ENCODE data around the gene FGF8. TPM values are rescaled to one million over a fixed set of nuclear protein-coding genes. Genes with fewer than 3 reads are reported as not detected.
"Not testable (repeated sequence)": the region's sequence is repeated elsewhere in the genome, so short reads cannot be mapped to it uniquely, and the experiment has no call there.

FGF8 gene
- total RNA-seq, 1 experiment from 2014 or later, result not detected

- BruUV-seq (replicated peaks), result no TSS peak
- no peaks in the 10 kb centered on the region for H3K27me3 Mint-ChIP-seq (ENCODE audit: unreplicated experiment)
- TF ChIP-seq CTCF (IDR thresholded peaks at IDR 0.05; ENCODE audit: unreplicated experiment), result no peak
- H3K4me1 Mint-ChIP-seq (ENCODE audit: low read depth, unreplicated experiment), result no peaks in the 10 kb centered on the region
- H3K4me3 Mint-ChIP-seq (ENCODE audit: low read depth, unreplicated experiment), result no peak overlapping the region
- H3K27ac Mint-ChIP-seq (ENCODE audit: unreplicated experiment), result no peak overlapping the region
- intact Hi-C loops (cut with micrococcal nuclease; ENCODE audit: unreplicated experiment), result no loop called here
- CTCF ChIA-PET, result interaction anchor here (1.6 kb wide), 1 partner anchor 11 kb away, joined by 3 read pairs; no protein-coding TSS in a partner anchor
- no peaks in the 10 kb centered on the region for H3K9me3 Mint-ChIP-seq (ENCODE audit: low read depth, unreplicated experiment)
- no peak for DNase-seq
- peaks cover 55% of the 10 kb centered on the region for H3K36me3 Mint-ChIP-seq (ENCODE audit: insufficient read depth, unreplicated experiment)
Measured at GRCh38 chr10:101793526-101793925, 17.6 kb upstream of the FGF8 start.

GRCh38 chr10:101789686-101790085 is 13.8 kb upstream of the FGF8 start:
- Mint-ChIP-seq H3K27ac (ENCODE audit: unreplicated experiment) (no peak overlapping the region), H3K4me1 (ENCODE audit: low read depth, unreplicated experiment) (peaks cover 5% of the 10 kb centered on the region), H3K27me3 (ENCODE audit: unreplicated experiment) (no peaks in the 10 kb centered on the region), H3K9me3 (ENCODE audit: low read depth, unreplicated experiment) (no peaks in the 10 kb centered on the region), H3K36me3 (ENCODE audit: insufficient read depth, unreplicated experiment) (peaks cover 60% of the 10 kb centered on the region), H3K4me3 (ENCODE audit: low read depth, unreplicated experiment) (no peak overlapping the region)
- BruUV-seq (replicated peaks), result no TSS peak
- intact Hi-C loops (cut with micrococcal nuclease; ENCODE audit: unreplicated experiment), result no loop called here
- no peak for DNase-seq
- no peak for TF ChIP-seq CTCF (IDR thresholded peaks at IDR 0.05; ENCODE audit: unreplicated experiment)
- CTCF ChIA-PET, result interaction anchor here (0.7 kb wide), 1 partner anchor 12 kb away, joined by 3 read pairs; no protein-coding TSS in a partner anchor

GRCh38 chr10:101789231-101789630 is 13.3 kb upstream of the FGF8 start:
- peaks cover 56% of the 10 kb centered on the region for H3K36me3 Mint-ChIP-seq (ENCODE audit: insufficient read depth, unreplicated experiment)
- H3K4me3 Mint-ChIP-seq (ENCODE audit: low read depth, unreplicated experiment); H3K9me3 Mint-ChIP-seq (ENCODE audit: low read depth, unreplicated experiment); H3K27me3 Mint-ChIP-seq (ENCODE audit: unreplicated experiment); BruUV-seq (replicated peaks); H3K4me1 Mint-ChIP-seq (ENCODE audit: low read depth, unreplicated experiment); H3K27ac Mint-ChIP-seq (ENCODE audit: unreplicated experiment); CTCF ChIA-PET; intact Hi-C loops (cut with micrococcal nuclease; ENCODE audit: unreplicated experiment); DNase-seq: not testable (repeated sequence)

- H3K4me1 Mint-ChIP-seq (ENCODE audit: low read depth, unreplicated experiment), result peaks cover 34% of the 10 kb centered on the region
- no peak overlapping the region for H3K4me3 Mint-ChIP-seq (ENCODE audit: low read depth, unreplicated experiment)
- intact Hi-C loops (cut with micrococcal nuclease; ENCODE audit: unreplicated experiment), result no loop called here
- BruUV-seq (replicated peaks), result no TSS peak
- no peak for DNase-seq
- no peak for TF ChIP-seq CTCF (IDR thresholded peaks at IDR 0.05; ENCODE audit: unreplicated experiment)
- H3K9me3 Mint-ChIP-seq (ENCODE audit: low read depth, unreplicated experiment), result no peaks in the 10 kb centered on the region
- H3K36me3 Mint-ChIP-seq (ENCODE audit: insufficient read depth, unreplicated experiment), result peaks cover 59% of the 10 kb centered on the region
- H3K27ac Mint-ChIP-seq (ENCODE audit: unreplicated experiment), result peak overlapping the region; percentile 52
- no peaks in the 10 kb centered on the region for H3K27me3 Mint-ChIP-seq (ENCODE audit: unreplicated experiment)
- CTCF ChIA-PET, result no interaction called here
Measured at GRCh38 chr10:101785801-101786200, 9.9 kb upstream of the FGF8 start.

GRCh38 chr10:101784558-101784957 is 8.6 kb upstream of the FGF8 start:
- Mint-ChIP-seq H3K27me3 (ENCODE audit: unreplicated experiment) (peaks cover under 1% of the 10 kb centered on the region), H3K36me3 (ENCODE audit: insufficient read depth, unreplicated experiment) (peaks cover 51% of the 10 kb centered on the region), H3K27ac (ENCODE audit: unreplicated experiment) (no peak overlapping the region), H3K4me3 (ENCODE audit: low read depth, unreplicated experiment) (peak overlapping the region; percentile 97), H3K9me3 (ENCODE audit: low read depth, unreplicated experiment) (no peaks in the 10 kb centered on the region), H3K4me1 (ENCODE audit: low read depth, unreplicated experiment) (peaks cover 34% of the 10 kb centered on the region)
- BruUV-seq (replicated peaks), result no TSS peak
- DNase-seq, result no peak
- intact Hi-C loops (cut with micrococcal nuclease; ENCODE audit: unreplicated experiment), result no loop called here
- CTCF ChIA-PET, result interaction anchor here (1.0 to 2.4 kb wide), 3 partner anchors 34 to 182 kb away, joined by 4 to 7 read pairs (median 5); partner anchors contain the start of gene OGA
- no peak for TF ChIP-seq CTCF (IDR thresholded peaks at IDR 0.05; ENCODE audit: unreplicated experiment)
